Measurements from ENCODE around the gene SELENOW.
A peak's percentile ranks its signal among the peaks of the same experiment; 100 is the strongest.
"Not testable (repeated sequence)": the region's sequence is repeated elsewhere in the genome, so short reads cannot be mapped to it uniquely, and the experiment has no call there.

The SELENOW gene

GRCh38 chr19:47786566-47786965 is 8.1 kb downstream of the SELENOW start:
- DNase-seq (ENCODE audit: low read depth), result no peak

- DNase-seq (ENCODE audit: low read depth), result not testable (repeated sequence)
Observed at GRCh38 chr19:47787307-47787706, 8.8 kb downstream of the SELENOW start.

GRCh38 chr19:47789811-47790210 is 11.3 kb downstream of the SELENOW start:
- DNase-seq (ENCODE audit: low read depth), result not testable (repeated sequence)

GRCh38 chr19:47790398-47790814 is 11.9 kb downstream of the SELENOW start:
- peak; percentile 59 for DNase-seq (ENCODE audit: low read depth)

GRCh38 chr19:47792616-47793015 is 14.1 kb downstream of the SELENOW start:
- DNase-seq (ENCODE audit: low read depth), result no peak

GRCh38 chr19:47794526-47794925 is 16.0 kb downstream of the SELENOW start:
- DNase-seq (ENCODE audit: low read depth), result no peak

GRCh38 chr19:47796785-47797184 is 18.3 kb downstream of the SELENOW start:
- DNase-seq (ENCODE audit: low read depth), result no peak

GRCh38 chr19:47797996-47798903 is 19.7 kb downstream of the SELENOW start:
- DNase-seq (ENCODE audit: low read depth), result no peak

GRCh38 chr19:47798904-47799266 is 20.4 kb downstream of the SELENOW start:
- DNase-seq (ENCODE audit: low read depth), result no peak

- DNase-seq (ENCODE audit: low read depth), result no peak
Observed at GRCh38 chr19:47801270-47801669, 22.8 kb downstream of the SELENOW start.

GRCh38 chr19:47802521-47803043 is 24.1 kb downstream of the SELENOW start:
- DNase-seq (ENCODE audit: low read depth), result no peak

GRCh38 chr19:47803148-47803547 is 24.6 kb downstream of the SELENOW start:
- not testable (repeated sequence) for DNase-seq (ENCODE audit: low read depth)

GRCh38 chr19:47803671-47804070 is 25.2 kb downstream of the SELENOW start:
- DNase-seq (ENCODE audit: low read depth), result not testable (repeated sequence)

- not testable (repeated sequence) for DNase-seq (ENCODE audit: low read depth)
Observed at GRCh38 chr19:47804451-47804850, 25.9 kb downstream of the SELENOW start, which contains the start of gene TPRX1. TSS of gene TPRX1 (minus strand) at chr19:47804551. CDS start at chr19:47804539, 12 bp downstream.

- no peak for DNase-seq (ENCODE audit: low read depth)
Observed at GRCh38 chr19:47805313-47805712, 26.8 kb downstream of the SELENOW start.

- DNase-seq (ENCODE audit: low read depth), result no peak
Observed at GRCh38 chr19:47806435-47806834, 27.9 kb downstream of the SELENOW start.

- DNase-seq (ENCODE audit: low read depth), result peak; percentile 20
Observed at GRCh38 chr19:47813304-47813994, 34.9 kb downstream of the SELENOW start.

GRCh38 chr19:47813995-47814328 is 35.5 kb downstream of the SELENOW start:
- no peak for DNase-seq (ENCODE audit: low read depth)

- DNase-seq (ENCODE audit: low read depth), result not testable (repeated sequence)
Observed at GRCh38 chr19:47816270-47816669, 37.8 kb downstream of the SELENOW start.

- DNase-seq (ENCODE audit: low read depth), result not testable (repeated sequence)
Observed at GRCh38 chr19:47818221-47818620, 39.7 kb downstream of the SELENOW start.

- DNase-seq (ENCODE audit: low read depth), result no peak
Observed at GRCh38 chr19:47819858-47820257, 41.4 kb downstream of the SELENOW start.

- no peak for DNase-seq (ENCODE audit: low read depth)
Observed at GRCh38 chr19:47820410-47820809, 41.9 kb downstream of the SELENOW start.

- no peak for DNase-seq (ENCODE audit: low read depth)
Observed at GRCh38 chr19:47821460-47822020, 43.0 kb downstream of the SELENOW start, which contains the start of gene CRX. TSS of gene CRX (plus strand) at chr19:47821937. CDS start at chr19:47834444, 12,507 bp downstream.
